ENCODE results near the gene PDK2.

The PDK2 gene

GRCh38 chr17:50076591-50077235 is 18.4 kb upstream of the PDK2 start:
- in situ Hi-C loops (cut with HindIII; ENCODE audit: low sequenced_read_pairs) = loop anchor here (10.0 kb wide), 2 partner anchors 62 to 162 kb away; no protein-coding TSS in a partner anchor

- in situ Hi-C loops (cut with HindIII; ENCODE audit: low sequenced_read_pairs) = loop anchor here (10.0 kb wide), 2 partner anchors 64 to 164 kb away; no protein-coding TSS in a partner anchor
These were observed 16.7 kb upstream of the PDK2 start for GRCh38 chr17:50078430-50078829.

GRCh38 chr17:50079334-50080095 is 15.6 kb upstream of the PDK2 start:
- in situ Hi-C loops (cut with HindIII; ENCODE audit: low sequenced_read_pairs) = loop anchor here (10.0 kb wide), 2 partner anchors 65 to 165 kb away; no protein-coding TSS in a partner anchor

GRCh38 chr17:50080096-50080480 is 15.1 kb upstream of the PDK2 start:
- in situ Hi-C loops (cut with HindIII; ENCODE audit: low sequenced_read_pairs) = no loop called here

GRCh38 chr17:50080827-50081226 is 14.3 kb upstream of the PDK2 start:
- in situ Hi-C loops (cut with HindIII; ENCODE audit: low sequenced_read_pairs) = no loop called here

- in situ Hi-C loops (cut with HindIII; ENCODE audit: low sequenced_read_pairs) = no loop called here
These were observed 13.4 kb upstream of the PDK2 start for GRCh38 chr17:50081757-50082156.

GRCh38 chr17:50087246-50087911 is 7.8 kb upstream of the PDK2 start:
- in situ Hi-C loops (cut with HindIII; ENCODE audit: low sequenced_read_pairs) = no loop called here

- in situ Hi-C loops (cut with HindIII; ENCODE audit: low sequenced_read_pairs) = no loop called here
These were observed 7.2 kb upstream of the PDK2 start for GRCh38 chr17:50087912-50088405.

GRCh38 chr17:50088952-50089825 is 6.0 kb upstream of the PDK2 start:
- in situ Hi-C loops (cut with HindIII; ENCODE audit: low sequenced_read_pairs) = no loop called here

GRCh38 chr17:50090071-50090470 is 5.1 kb upstream of the PDK2 start:
- in situ Hi-C loops (cut with HindIII; ENCODE audit: low sequenced_read_pairs) = no loop called here

- in situ Hi-C loops (cut with HindIII; ENCODE audit: low sequenced_read_pairs) = no loop called here
These were observed 3.9 kb upstream of the PDK2 start for GRCh38 chr17:50090971-50091917.

- in situ Hi-C loops (cut with HindIII; ENCODE audit: low sequenced_read_pairs) = no loop called here
These were observed 3.2 kb upstream of the PDK2 start for GRCh38 chr17:50091918-50092285.

GRCh38 chr17:50093246-50093645 is 1.9 kb upstream of the PDK2 start:
- in situ Hi-C loops (cut with HindIII; ENCODE audit: low sequenced_read_pairs) = no loop called here

- in situ Hi-C loops (cut with HindIII; ENCODE audit: low sequenced_read_pairs) = no loop called here
These were observed 1.3 kb upstream of the PDK2 start for GRCh38 chr17:50093807-50094206.

GRCh38 chr17:50094243-50094752 is 853 bp upstream of the PDK2 start:
- in situ Hi-C loops (cut with HindIII; ENCODE audit: low sequenced_read_pairs) = no loop called here

GRCh38 chr17:50095626-50096037 is 481 bp downstream of the PDK2 start:
- in situ Hi-C loops (cut with HindIII; ENCODE audit: low sequenced_read_pairs) = loop anchor here (5.0 kb wide), 1 partner anchor 37 kb away; the partner anchor contains the start of gene SAMD14

- in situ Hi-C loops (cut with HindIII; ENCODE audit: low sequenced_read_pairs) = loop anchor here (5.0 kb wide), 1 partner anchor 36 kb away; the partner anchor contains the start of gene SAMD14
These were observed 941 bp downstream of the PDK2 start for GRCh38 chr17:50096092-50096491.

GRCh38 chr17:50096758-50097157 is 1.6 kb downstream of the PDK2 start:
- in situ Hi-C loops (cut with HindIII; ENCODE audit: low sequenced_read_pairs) = loop anchor here (5.0 kb wide), 1 partner anchor 36 kb away; the partner anchor contains the start of gene SAMD14

- in situ Hi-C loops (cut with HindIII; ENCODE audit: low sequenced_read_pairs) = loop anchor here (5.0 kb wide), 1 partner anchor 35 kb away; the partner anchor contains the start of gene SAMD14
These were observed 2.3 kb downstream of the PDK2 start for GRCh38 chr17:50097455-50097854.

Measured in endothelial cell of hepatic sinusoid (primary cell).